Neutrophil (primary cell): ENCODE data around the gene ITPRIPL2.

ENCODE experiments used
- H3K27ac ChIP-seq: fragments of 200-600 bp; sonication (generic); 2 replicates; pipeline ENCODE4 v1.5.1; 2016; ENCODE audit warnings: mild to moderate bottlenecking, moderate library complexity
- H3K27me3 ChIP-seq: fragments of 200-600 bp; sonication (generic); 2 replicates; pipeline ENCODE4 v1.6.0; 2016; ENCODE audit warnings: mild to moderate bottlenecking
- H3K36me3 ChIP-seq: fragments of 200-600 bp; sonication (generic); 2 replicates; pipeline ENCODE4 v1.5.1; 2017
- H3K4me1 ChIP-seq, 2 experiments: fragments of 200-600 bp in 1 of 2; sonication (generic) in 1 of 2; 1 replicate in 1 of 2; 2 replicates in 1 of 2; pipeline versions ENCODE4 v1.5.1 to v1.6.1; 2013 to 2016; ENCODE audit warnings: low read depth in 1 of 2, low read length in 1 of 2, mild to moderate bottlenecking in 1 of 2, moderate library complexity in 1 of 2; ENCODE audit not compliant: control insufficient read depth in 1 of 2, insufficient read depth in 1 of 2
- H3K4me3 ChIP-seq, 2 experiments: fragments of 200-600 bp in 1 of 2; sonication (generic) in 1 of 2; 1 replicate in 1 of 2; 2 replicates in 1 of 2; pipeline ENCODE4 v1.5.1; 2013 to 2016; ENCODE audit warnings: low read depth in 1 of 2, low read length in 1 of 2, mild to moderate bottlenecking in 1 of 2, moderate library complexity in 1 of 2
- H3K9me3 ChIP-seq: fragments of 200-600 bp; sonication (generic); 2 replicates; pipeline ENCODE4 v1.5.1; 2016
- CTCF ChIP-seq: fragments of 200-600 bp; sonication (generic); IDR thresholded peaks from 2 replicates; pipeline ENCODE4 v1.5.1; 2016; ENCODE audit warnings: antibody characterized with exemption

Gene ITPRIPL2

GRCh38 chr16:19127674-19128131 is 13.9 kb downstream of the ITPRIPL2 start:
- Histone ChIP-seq H3K4me3 (no peak overlapping the region), H3K4me1 (peaks cover 0 to 5% of the 10 kb centered on the region in 2 experiments), H3K36me3 (no peaks in the 10 kb centered on the region), H3K27me3 (no peaks in the 10 kb centered on the region), H3K9me3 (no peaks in the 10 kb centered on the region), H3K27ac (no peak overlapping the region)
- TF ChIP-seq CTCF: no peak

DNA sequence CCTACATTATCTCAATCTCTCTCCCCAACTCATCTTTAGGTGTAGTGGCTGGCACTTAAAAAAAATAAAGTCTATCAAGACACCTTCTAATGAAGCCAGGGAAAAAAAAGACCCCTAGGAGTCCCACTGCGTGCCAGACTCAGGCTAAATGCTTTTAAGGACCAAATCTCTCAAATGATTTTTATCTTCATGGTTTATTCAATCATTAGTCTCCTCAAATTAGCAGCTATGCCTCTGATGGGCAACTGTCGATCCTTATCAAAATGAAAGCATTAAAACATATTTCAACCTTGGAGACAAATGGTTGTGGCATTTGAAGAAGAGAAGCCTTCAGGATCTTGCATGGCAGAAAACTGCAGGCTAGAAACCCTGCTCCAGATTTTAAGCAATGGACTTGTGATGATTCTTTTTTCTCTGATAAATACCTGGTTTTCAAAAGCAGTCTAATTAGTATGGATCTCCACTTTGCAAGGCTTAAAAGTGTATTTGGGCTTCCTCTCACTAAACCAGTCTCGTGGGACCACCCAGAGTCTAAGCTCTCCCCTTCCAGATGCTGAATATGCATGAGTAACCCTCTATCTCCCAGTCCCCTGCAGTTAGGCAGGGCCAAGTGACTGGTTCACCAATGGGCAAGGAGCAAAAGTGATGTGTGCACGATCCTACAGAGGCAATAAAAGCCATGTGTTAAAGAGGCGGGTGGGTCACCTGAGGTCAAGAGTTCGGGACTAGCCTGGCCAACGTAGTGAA is 14.9 kb downstream of the ITPRIPL2 start:
- Histone ChIP-seq H3K9me3 (no peaks in the 10 kb centered on the region), H3K27me3 (no peaks in the 10 kb centered on the region), H3K4me1 (peaks cover 0 to 5% of the 10 kb centered on the region in 2 experiments), H3K27ac (no peak overlapping the region), H3K36me3 (no peaks in the 10 kb centered on the region), H3K4me3 (no peak overlapping the region)
- no peak for TF ChIP-seq CTCF

DNA sequence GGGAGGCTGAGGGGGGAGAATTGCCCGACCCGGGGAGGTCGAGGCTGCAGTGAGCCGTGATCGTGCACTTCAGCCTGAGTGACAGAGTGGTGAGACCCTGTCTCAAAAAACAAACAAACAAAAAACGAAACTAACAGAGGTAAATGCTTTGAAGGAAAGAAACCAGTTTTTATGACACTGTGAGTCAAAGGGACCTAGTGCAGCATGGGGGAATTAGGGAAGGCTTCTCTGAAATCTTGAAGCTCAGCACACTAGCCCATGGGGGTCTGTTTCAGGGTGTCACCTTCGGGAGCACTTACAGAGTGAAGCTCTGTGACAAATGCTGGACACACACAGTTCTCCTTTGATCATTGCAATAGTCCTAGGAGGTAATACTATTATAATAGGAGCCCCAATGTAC is 16.6 kb downstream of the ITPRIPL2 start:
- Histone ChIP-seq H3K4me1 (peaks cover 0 to 5% of the 10 kb centered on the region in 2 experiments), H3K27ac (no peak overlapping the region), H3K27me3 (no peaks in the 10 kb centered on the region), H3K36me3 (no peaks in the 10 kb centered on the region), H3K9me3 (no peaks in the 10 kb centered on the region), H3K4me3 (no peak overlapping the region)
- TF ChIP-seq CTCF: no peak

- no peak overlapping the region for H3K27ac ChIP-seq
Measured at GRCh38 chr16:19130852-19131824, 17.4 kb downstream of the ITPRIPL2 start.

More at GRCh38 chr16:19130852-19131824, 17.4 kb downstream of the ITPRIPL2 start:
- no peak for TF ChIP-seq CTCF
- H3K9me3 ChIP-seq: no peaks in the 10 kb centered on the region
- no peaks in the 10 kb centered on the region for H3K27me3 ChIP-seq
- H3K36me3 ChIP-seq: no peaks in the 10 kb centered on the region
- no peak overlapping the region for H3K4me3 ChIP-seq
- peaks cover 0 to 5% of the 10 kb centered on the region in 2 experiments for H3K4me1 ChIP-seq
